GM19452 (cell line): ENCODE measurements around the gene MSTN.

Experiments
- ATAC-seq: cut with Tn5 transposase; IDR thresholded peaks from one replicate; pipeline ENCODE4 v1.9.1; 2021; ENCODE audit not compliant: unreplicated experiment

Gene MSTN

GRCh38 chr2:190062601-190063000, at the start of gene MSTN:
MSTN (minus strand) TSS chr2:190062729; CDS start chr2:190062596, 133 bp downstream.
- no peak for ATAC-seq

GRCh38 chr2:190111166-190111565, 48.6 kb upstream of the MSTN start:
- no peak for ATAC-seq

GRCh38 chr2:190110699-190111098, 48.2 kb upstream of the MSTN start:
- no peak for ATAC-seq

- no peak for ATAC-seq
Measured at GRCh38 chr2:190110131-190110530, 47.6 kb upstream of the MSTN start.

- ATAC-seq: no peak
Measured at GRCh38 chr2:190107409-190107808, 44.9 kb upstream of the MSTN start.

GRCh38 chr2:190106783-190107182, 44.3 kb upstream of the MSTN start:
- ATAC-seq: no peak

GRCh38 chr2:190105554-190105953, 43.0 kb upstream of the MSTN start:
- ATAC-seq: no peak

- ATAC-seq: no peak
Measured at GRCh38 chr2:190103144-190103543, 40.6 kb upstream of the MSTN start.

GRCh38 chr2:190099890-190100697, 37.6 kb upstream of the MSTN start:
- ATAC-seq: no peak

GRCh38 chr2:190098851-190099250, 36.3 kb upstream of the MSTN start:
- no peak for ATAC-seq

- no peak for ATAC-seq
Measured at GRCh38 chr2:190097115-190097514, 34.6 kb upstream of the MSTN start.

- ATAC-seq: no peak
Measured at GRCh38 chr2:190094316-190094871, 31.9 kb upstream of the MSTN start.

GRCh38 chr2:190093793-190094192, 31.3 kb upstream of the MSTN start:
- ATAC-seq: no peak

GRCh38 chr2:190090148-190090547, 27.6 kb upstream of the MSTN start:
- no peak for ATAC-seq

- ATAC-seq: no peak
Measured at GRCh38 chr2:190088917-190089316, 26.4 kb upstream of the MSTN start.

GRCh38 chr2:190084704-190085103, 22.2 kb upstream of the MSTN start:
- no peak for ATAC-seq

- ATAC-seq: no peak
Measured at GRCh38 chr2:190082118-190082517, 19.6 kb upstream of the MSTN start.

GRCh38 chr2:190080527-190081049, 18.1 kb upstream of the MSTN start:
- ATAC-seq: no peak

GRCh38 chr2:190079160-190079559, 16.6 kb upstream of the MSTN start:
- no peak for ATAC-seq

GRCh38 chr2:190075623-190076022, 13.1 kb upstream of the MSTN start:
- ATAC-seq: no peak

GRCh38 chr2:190069936-190070696, 7.6 kb upstream of the MSTN start:
- no peak for ATAC-seq

GRCh38 chr2:190068764-190069163, 6.2 kb upstream of the MSTN start:
- ATAC-seq: no peak
